CD4-positive, alpha-beta memory T cell (primary cell): ENCODE measurements around the gene UBL5. TPM values are rescaled to one million over a fixed set of nuclear protein-coding genes. Genes with fewer than 3 reads are reported as not detected.

ENCODE experiments used
- CTCF ChIA-PET: fragments of 350-600 bp; sonication (Branson Sonifier 250); formaldehyde crosslinking; loops from one replicate; lab custom pipeline; 2021; ENCODE audit warnings: inconsistent platforms; ENCODE audit not compliant: partially characterized antibody; lab: Charles Lee
- POLR2A ChIA-PET: fragments of 350-600 bp; sonication (Branson Sonifier 250); formaldehyde crosslinking; loops from one replicate; lab custom pipeline; 2021; ENCODE audit not compliant: partially characterized antibody; lab: Charles Lee
- DNase-seq, 5 donors: peaks; one replicate each; pipeline versions ENCODE4 v3.0.0 to v3.0.0-alpha.2; 2020 to 2022; ENCODE audit warnings: mixed read lengths in 1 of 5
- H3K27ac ChIP-seq: one replicate; pipeline ENCODE4 v1.7.0; 2013; ENCODE audit warnings: low read depth, low read length
- H3K27me3 ChIP-seq: 2 replicates; pipeline ENCODE4 v1.7.0; 2013; ENCODE audit warnings: mild to moderate bottlenecking, low read length, moderate library complexity; ENCODE audit not compliant: insufficient read depth
- H3K36me3 ChIP-seq: 2 replicates; pipeline ENCODE4 v1.7.0; 2013; ENCODE audit warnings: mild to moderate bottlenecking, low read length, moderate library complexity; ENCODE audit not compliant: insufficient read depth
- H3K4me1 ChIP-seq: 2 replicates; pipeline ENCODE4 v1.7.0; 2013; ENCODE audit warnings: mild to moderate bottlenecking, low read length, moderate library complexity; ENCODE audit not compliant: insufficient read depth
- H3K4me3 ChIP-seq, 2 donors: one replicate each; pipeline ENCODE4 v1.7.0; 2013; ENCODE audit warnings: low read length in 2 of 2, mild to moderate bottlenecking in 1 of 2
- H3K9me3 ChIP-seq, 2 donors: one replicate each; pipeline ENCODE4 v1.7.0; 2013; ENCODE audit warnings: low read length in 2 of 2, control low read depth in 1 of 2; ENCODE audit not compliant: control insufficient read depth in 1 of 2
- H3K27ac Mint-ChIP-seq, 7 donors: one replicate each; pipeline ENCODE4 v1.8.0; 2020 to 2021; ENCODE audit warnings: mixed read lengths in 7 of 7, mild to moderate bottlenecking in 6 of 7, inconsistent platforms in 3 of 7, moderate library complexity in 3 of 7
- H3K27me3 Mint-ChIP-seq, 2 donors: one replicate each; pipeline ENCODE4 v1.8.0; 2020 to 2021; ENCODE audit warnings: mixed read lengths in 2 of 2
- H3K36me3 Mint-ChIP-seq, 2 donors: one replicate each; pipeline ENCODE4 v1.8.0; 2020 to 2021; ENCODE audit warnings: mixed read lengths in 2 of 2, inconsistent platforms in 1 of 2, mild to moderate bottlenecking in 1 of 2
- H3K4me1 Mint-ChIP-seq, 4 donors: one replicate each; pipeline ENCODE4 v1.8.0; 2020 to 2021; ENCODE audit warnings: mixed read lengths in 4 of 4, mild to moderate bottlenecking in 1 of 4
- H3K4me3 Mint-ChIP-seq, 8 donors: one replicate each; pipeline ENCODE4 v1.8.0; 2020 to 2021; ENCODE audit warnings: mixed read lengths in 8 of 8, mild to moderate bottlenecking in 7 of 8, moderate library complexity in 6 of 8, inconsistent platforms in 3 of 8
- H3K9me3 Mint-ChIP-seq, 8 donors: one replicate each; pipeline ENCODE4 v1.8.0; 2020 to 2021; ENCODE audit warnings: mixed read lengths in 8 of 8, mild to moderate bottlenecking in 5 of 8, inconsistent platforms in 3 of 8, moderate library complexity in 1 of 8
- intact Hi-C: fragments of 100-400 bp; cut with micrococcal nuclease; formaldehyde crosslinking; loops from one replicate; pipeline ENCODE4 v1.15.1; 2023
- polyA plus RNA-seq, 2 donors: library from polyadenylated mRNA; unstranded; fragments of 300-500 nt; fragmentation: Illumina TruSeq; gene quantifications; one replicate each; pipeline ENCODE4 v1.2.3, GENCODE V29; 2021
- total RNA-seq, 2 experiments: library from RNA; stranded (reverse); gene quantifications; one replicate each; pipeline ENCODE4 v1.2.3, GENCODE V29; 2021

The UBL5 gene
- total and polyA plus RNA-seq, 4 experiments from 2014 or later, result 241 to 753 (median 475) TPM

- peak overlapping the region; percentile 94 for H3K27ac ChIP-seq
- peaks cover 16 to 33% (median 25%) of the 10 kb centered on the region in 4 donors for H3K4me1 Mint-ChIP-seq
Measured at GRCh38 chr19:9793071-9793591, 34.6 kb upstream of the UBL5 start.

GRCh38 chr19:9796113-9796773, 31.5 kb upstream of the UBL5 start:
- H3K36me3 Mint-ChIP-seq, result peaks cover 0 to 10% of the 10 kb centered on the region in 2 donors
- Histone ChIP-seq H3K4me3 (no peak overlapping the region), H3K27me3 (no peaks in the 10 kb centered on the region), H3K36me3 (no peaks in the 10 kb centered on the region), H3K4me1 (peaks cover 20% of the 10 kb centered on the region), H3K9me3 (no peaks in the 10 kb centered on the region), H3K27ac (peak overlapping the region; percentile 48)
- intact Hi-C loops, result loop anchor here (1.0 kb wide), 9 partner anchors 11 to 591 kb away; partner anchors contain the start of genes FBXL12, PIN1, ZNF266 and ZNF561
- peak; percentile 84 to 93 (median 90) for DNase-seq
- peak overlapping the region; percentile 89 to 97 (median 94) for H3K27ac Mint-ChIP-seq
- peak overlapping the region in 2 of 8 donors; percentile 11 to 55 for H3K4me3 Mint-ChIP-seq
- peaks cover 0 to 6% (median under 1%) of the 10 kb centered on the region in 8 donors for H3K9me3 Mint-ChIP-seq
- POLR2A ChIA-PET, result interaction anchor here (0.6 to 1.3 kb wide), 3 partner anchors 22 to 170 kb away, joined by 3 to 13 read pairs (median 3); partner anchors contain the start of gene ZNF846
- no peaks in the 10 kb centered on the region for H3K27me3 Mint-ChIP-seq
- peaks cover 19 to 35% (median 28%) of the 10 kb centered on the region in 4 donors for H3K4me1 Mint-ChIP-seq
- CTCF ChIA-PET, result interaction anchor here (0.6 to 3.8 kb wide), 15 partner anchors 13 to 591 kb away, joined by 3 to 37 read pairs (median 4); partner anchors contain the start of genes UBL5 and ZNF121

More at GRCh38 chr19:9793071-9793591, 34.6 kb upstream of the UBL5 start:
- Histone ChIP-seq H3K9me3 (no peaks in the 10 kb centered on the region), H3K4me3 (peak overlapping the region; percentile 52 to 72), H3K36me3 (no peaks in the 10 kb centered on the region), H3K27me3 (no peaks in the 10 kb centered on the region), H3K4me1 (peaks cover 14% of the 10 kb centered on the region)
- ChIA-PET CTCF (interaction anchor here (1.0 to 1.1 kb wide), 3 partner anchors 15 to 358 kb away, joined by 3 to 4 read pairs (median 3); partner anchors contain the start of gene ZNF266), POLR2A (interaction anchor here (0.7 to 2.4 kb wide), 5 partner anchors 16 to 35 kb away, joined by 3 to 8 read pairs (median 4); partner anchors contain the start of genes FBXL12, UBL5 and ZNF846)
- intact Hi-C loops, result loop anchor here (2.0 kb wide), 2 partner anchors 42 to 484 kb away; partner anchors contain the start of genes PIN1 and ZNF699
- peak in 2 of 5 donors; percentile 65 to 80 for DNase-seq
- H3K4me3 Mint-ChIP-seq, result peak overlapping the region; percentile 84 to 92 (median 90)
- H3K27me3 Mint-ChIP-seq, result no peaks in the 10 kb centered on the region
- H3K27ac Mint-ChIP-seq, result peak overlapping the region; percentile 92 to 99 (median 98)
- peaks cover 0 to 10% of the 10 kb centered on the region in 2 donors for H3K36me3 Mint-ChIP-seq
- H3K9me3 Mint-ChIP-seq, result peaks cover 0 to 6% (median under 1%) of the 10 kb centered on the region in 8 donors

GRCh38 chr19:9797871-9798270, 29.8 kb upstream of the UBL5 start:
- Histone ChIP-seq H3K27ac (no peak overlapping the region), H3K9me3 (no peaks in the 10 kb centered on the region), H3K36me3 (no peaks in the 10 kb centered on the region), H3K4me1 (peaks cover 20% of the 10 kb centered on the region), H3K27me3 (no peaks in the 10 kb centered on the region), H3K4me3 (no peak overlapping the region)
- POLR2A ChIA-PET, result no interaction called here
- Mint-ChIP-seq H3K4me1 (peaks cover 16 to 30% (median 23%) of the 10 kb centered on the region in 4 donors), H3K36me3 (peaks cover 0 to 9% of the 10 kb centered on the region in 2 donors), H3K4me3 (no peak overlapping the region), H3K27me3 (no peaks in the 10 kb centered on the region), H3K27ac (no peak overlapping the region), H3K9me3 (peaks cover 0 to 6% (median under 1%) of the 10 kb centered on the region in 8 donors)
- intact Hi-C loops, result no loop called here
- CTCF ChIA-PET, result interaction anchor here (1.1 to 3.8 kb wide), 3 partner anchors 170 to 172 kb away, joined by 3 to 37 read pairs (median 15); no protein-coding TSS in a partner anchor
- no peak for DNase-seq

- Histone ChIP-seq H3K27ac (no peak overlapping the region), H3K27me3 (no peaks in the 10 kb centered on the region), H3K4me1 (peaks cover 20% of the 10 kb centered on the region), H3K4me3 (no peak overlapping the region), H3K36me3 (no peaks in the 10 kb centered on the region), H3K9me3 (no peaks in the 10 kb centered on the region)
- Mint-ChIP-seq H3K27me3 (no peaks in the 10 kb centered on the region), H3K4me1 (peaks cover 12 to 25% (median 17%) of the 10 kb centered on the region in 4 donors), H3K4me3 (peak overlapping the region in 1 of 8 donors; percentile 48), H3K9me3 (peaks cover 0 to 3% (median 0%) of the 10 kb centered on the region in 8 donors), H3K27ac (peak overlapping the region in 5 of 7 donors; percentile 2 to 81 (median 76)), H3K36me3 (peaks cover 0 to 6% of the 10 kb centered on the region in 2 donors)
- intact Hi-C loops, result no loop called here
- ChIA-PET CTCF (interaction anchor here (0.6 to 2.0 kb wide), 6 partner anchors 9 to 594 kb away, joined by 3 to 15 read pairs (median 4); partner anchors contain the start of gene ZNF121), POLR2A (interaction anchor here (1.3 kb wide), 1 partner anchor 177 kb away, joined by 4 read pairs; no protein-coding TSS in a partner anchor)
- no peak for DNase-seq
Measured at GRCh38 chr19:9799162-9799561, 28.6 kb upstream of the UBL5 start.

GRCh38 chr19:9801976-9802375, 25.7 kb upstream of the UBL5 start:
- Histone ChIP-seq H3K27me3 (no peaks in the 10 kb centered on the region), H3K27ac (no peak overlapping the region), H3K9me3 (no peaks in the 10 kb centered on the region), H3K36me3 (no peaks in the 10 kb centered on the region), H3K4me3 (no peak overlapping the region), H3K4me1 (peaks cover 15% of the 10 kb centered on the region)
- no peaks in the 10 kb centered on the region for H3K27me3 Mint-ChIP-seq
- no peaks in the 10 kb centered on the region for H3K36me3 Mint-ChIP-seq
- no peaks in the 10 kb centered on the region for H3K9me3 Mint-ChIP-seq
- DNase-seq, result no peak
- intact Hi-C loops, result no loop called here
- H3K4me1 Mint-ChIP-seq, result peaks cover 7 to 20% (median 8%) of the 10 kb centered on the region in 4 donors
- no peak overlapping the region for H3K4me3 Mint-ChIP-seq
- ChIA-PET CTCF (no interaction called here), POLR2A (no interaction called here)
- H3K27ac Mint-ChIP-seq, result peak overlapping the region in 1 of 7 donors; percentile 48

GRCh38 chr19:9806803-9807202, 20.9 kb upstream of the UBL5 start:
- peaks cover 15% of the 10 kb centered on the region for H3K36me3 ChIP-seq
- no peaks in the 10 kb centered on the region for H3K27me3 ChIP-seq
- DNase-seq, result no peak
- intact Hi-C loops, result no loop called here
- no peaks in the 10 kb centered on the region for H3K9me3 Mint-ChIP-seq
- POLR2A ChIA-PET, result interaction anchor here (0.9 to 2.3 kb wide), 4 partner anchors 12 to 51 kb away, joined by 3 to 6 read pairs (median 4); partner anchors contain the start of genes FBXL12 and UBL5
- no peaks in the 10 kb centered on the region for H3K27me3 Mint-ChIP-seq
- H3K27ac Mint-ChIP-seq, result peak overlapping the region in 6 of 7 donors; percentile 22 to 75 (median 58)
- peaks cover 13 to 31% (median 17%) of the 10 kb centered on the region in 4 donors for H3K4me1 Mint-ChIP-seq
- no peak overlapping the region for H3K4me3 Mint-ChIP-seq
- CTCF ChIA-PET, result interaction anchor here (1.2 to 2.1 kb wide), 2 partner anchors 7 to 181 kb away, joined by 3 to 5 read pairs; no protein-coding TSS in a partner anchor
- H3K9me3 ChIP-seq, result no peaks in the 10 kb centered on the region
- H3K4me1 ChIP-seq, result peaks cover 40% of the 10 kb centered on the region
- H3K4me3 ChIP-seq, result no peak overlapping the region
- H3K27ac ChIP-seq, result no peak overlapping the region
- peaks cover 10 to 13% of the 10 kb centered on the region in 2 donors for H3K36me3 Mint-ChIP-seq
